22Rv1 (cell line): ENCODE measurements around the gene LHFPL2.

ENCODE experiments used
- CTCF ChIP-seq: fragments of 450-650 bp; IDR thresholded peaks from 2 replicates; pipeline ENCODE4 v1.5.1; 2017; ENCODE audit warnings: mild to moderate bottlenecking
- ZFX ChIP-seq: fragments of 450-650 bp; IDR thresholded peaks from 2 replicates; pipeline ENCODE4 v1.6.1; 2017; ENCODE audit warnings: antibody characterized with exemption, borderline replicate concordance

- TF ChIP-seq ZFX (no peak), CTCF (no peak)
Observed at GRCh38 chr5:78447775-78448424, 200.7 kb downstream of the LHFPL2 start.
